22Rv1 (cell line): ENCODE measurements around the gene NRXN3.

Source experiments
- CTCF ChIP-seq: fragments of 450-650 bp; IDR thresholded peaks from 2 replicates; pipeline ENCODE4 v1.5.1; 2017; ENCODE audit warnings: mild to moderate bottlenecking
- ZFX ChIP-seq: fragments of 450-650 bp; IDR thresholded peaks from 2 replicates; pipeline ENCODE4 v1.6.1; 2017; ENCODE audit warnings: antibody characterized with exemption, borderline replicate concordance

GRCh38 chr14:78278464-78279250, 108.5 kb downstream of the NRXN3 start:
- no peak for TF ChIP-seq CTCF
- no peak for TF ChIP-seq ZFX
